Nephron (organoid): ENCODE measurements around the gene KIF2C.

Experiments used
- H3K27ac Mint-ChIP-seq, 3 experiments: 2 replicates each; pipeline ENCODE4 v1.8.0; 2020; ENCODE audit warnings: mixed read lengths in 3 of 3, mild to moderate bottlenecking in 2 of 3, moderate library complexity in 1 of 3
- H3K27me3 Mint-ChIP-seq: 2 replicates; pipeline ENCODE4 v1.8.0; 2021; ENCODE audit warnings: low read depth, mild to moderate bottlenecking, moderate library complexity, mixed read lengths
- H3K36me3 Mint-ChIP-seq: 2 replicates; pipeline ENCODE4 v1.8.0; 2020; ENCODE audit warnings: low read depth, mixed read lengths
- H3K4me1 Mint-ChIP-seq: 2 replicates; pipeline ENCODE4 v1.8.0; 2020; ENCODE audit warnings: mixed read lengths
- H3K4me3 Mint-ChIP-seq, 3 experiments: 2 replicates each; pipeline ENCODE4 v1.8.0; 2020; ENCODE audit warnings: mild to moderate bottlenecking in 3 of 3, mixed read lengths in 3 of 3, moderate library complexity in 2 of 3
- H3K9me3 Mint-ChIP-seq: 2 replicates; pipeline ENCODE4 v1.8.0; 2020; ENCODE audit warnings: mixed read lengths
- TF ChIP-seq, protein P1 (sequence below), 3 experiments: fragments of 200-600 bp; sonication (generic); IDR thresholded peaks; one replicate each; pipeline ENCODE4 v1.5.0; 2021; ENCODE audit warnings: antibody characterized with exemption in 3 of 3; ENCODE audit not compliant: unreplicated experiment in 3 of 3

The KIF2C gene

GRCh38 chr1:44806025-44806703 lies 66.5 kb downstream of the KIF2C start:
- H3K27me3 Mint-ChIP-seq, result no peaks in the 10 kb centered on the region
- H3K4me3 Mint-ChIP-seq, result no peak overlapping the region
- TF ChIP-seq, protein P1, sequence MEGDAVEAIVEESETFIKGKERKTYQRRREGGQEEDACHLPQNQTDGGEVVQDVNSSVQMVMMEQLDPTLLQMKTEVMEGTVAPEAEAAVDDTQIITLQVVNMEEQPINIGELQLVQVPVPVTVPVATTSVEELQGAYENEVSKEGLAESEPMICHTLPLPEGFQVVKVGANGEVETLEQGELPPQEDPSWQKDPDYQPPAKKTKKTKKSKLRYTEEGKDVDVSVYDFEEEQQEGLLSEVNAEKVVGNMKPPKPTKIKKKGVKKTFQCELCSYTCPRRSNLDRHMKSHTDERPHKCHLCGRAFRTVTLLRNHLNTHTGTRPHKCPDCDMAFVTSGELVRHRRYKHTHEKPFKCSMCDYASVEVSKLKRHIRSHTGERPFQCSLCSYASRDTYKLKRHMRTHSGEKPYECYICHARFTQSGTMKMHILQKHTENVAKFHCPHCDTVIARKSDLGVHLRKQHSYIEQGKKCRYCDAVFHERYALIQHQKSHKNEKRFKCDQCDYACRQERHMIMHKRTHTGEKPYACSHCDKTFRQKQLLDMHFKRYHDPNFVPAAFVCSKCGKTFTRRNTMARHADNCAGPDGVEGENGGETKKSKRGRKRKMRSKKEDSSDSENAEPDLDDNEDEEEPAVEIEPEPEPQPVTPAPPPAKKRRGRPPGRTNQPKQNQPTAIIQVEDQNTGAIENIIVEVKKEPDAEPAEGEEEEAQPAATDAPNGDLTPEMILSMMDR (IDR thresholded peaks at IDR 0.05; ENCODE audit: unreplicated experiment in 3 of 3), result no peak
- peaks cover 23% of the 10 kb centered on the region for H3K36me3 Mint-ChIP-seq
- H3K4me1 Mint-ChIP-seq, result peaks cover 56% of the 10 kb centered on the region
- peak overlapping the region in 2 of 3 experiments; percentile 99 for H3K27ac Mint-ChIP-seq
- no peaks in the 10 kb centered on the region for H3K9me3 Mint-ChIP-seq

DNA sequence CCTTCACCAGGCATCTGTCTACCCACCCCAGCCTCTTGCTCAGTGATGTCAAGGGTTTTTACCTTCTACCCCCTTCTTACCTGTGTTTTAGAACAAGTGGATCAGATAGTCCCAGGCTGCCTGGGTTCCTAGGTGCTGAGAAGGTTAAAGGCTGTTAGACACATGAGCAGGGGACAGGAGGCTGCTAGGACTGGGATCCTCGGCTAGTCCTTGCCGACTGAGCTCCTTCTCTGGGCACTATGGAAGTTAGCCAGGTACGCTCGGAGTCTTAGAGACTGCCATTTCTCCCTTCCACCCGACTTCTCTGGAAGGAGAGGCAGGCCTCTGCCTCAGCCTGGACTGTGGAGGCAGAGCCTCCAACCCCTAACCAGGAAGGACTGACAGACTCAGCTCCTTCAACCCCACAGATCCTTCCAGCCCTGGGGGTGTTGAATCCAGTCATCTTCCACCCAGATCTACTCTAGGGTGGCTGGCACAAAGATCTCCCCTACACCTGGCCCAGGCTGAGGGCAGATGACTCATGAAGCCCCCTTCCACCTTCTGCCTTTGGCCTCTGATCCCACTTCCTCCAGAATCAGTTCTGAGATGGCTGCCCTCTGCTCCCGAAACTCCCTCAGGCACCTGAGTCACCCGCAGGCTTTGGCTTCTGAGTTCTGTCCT lies 67.2 kb downstream of the KIF2C start, which contains the start of gene DYNLT4:
TSS of gene DYNLT4 (minus strand) at position 648 of the 660 bp plus-strand sequence. CDS start 683 bp downstream, outside the sequence.
- Mint-ChIP-seq H3K27me3 (no peaks in the 10 kb centered on the region), H3K9me3 (no peaks in the 10 kb centered on the region), H3K4me3 (peak within 1 kb of the TSS; percentile 60 to 86 (median 81)), H3K36me3 (peaks cover 23% of the 10 kb centered on the region), H3K27ac (peak within 1 kb of the TSS; percentile 99), H3K4me1 (peaks cover 60% of the 10 kb centered on the region)
- TF ChIP-seq, protein P1 (IDR thresholded peaks at IDR 0.05; ENCODE audit: unreplicated experiment in 3 of 3), result no peak

DNA sequence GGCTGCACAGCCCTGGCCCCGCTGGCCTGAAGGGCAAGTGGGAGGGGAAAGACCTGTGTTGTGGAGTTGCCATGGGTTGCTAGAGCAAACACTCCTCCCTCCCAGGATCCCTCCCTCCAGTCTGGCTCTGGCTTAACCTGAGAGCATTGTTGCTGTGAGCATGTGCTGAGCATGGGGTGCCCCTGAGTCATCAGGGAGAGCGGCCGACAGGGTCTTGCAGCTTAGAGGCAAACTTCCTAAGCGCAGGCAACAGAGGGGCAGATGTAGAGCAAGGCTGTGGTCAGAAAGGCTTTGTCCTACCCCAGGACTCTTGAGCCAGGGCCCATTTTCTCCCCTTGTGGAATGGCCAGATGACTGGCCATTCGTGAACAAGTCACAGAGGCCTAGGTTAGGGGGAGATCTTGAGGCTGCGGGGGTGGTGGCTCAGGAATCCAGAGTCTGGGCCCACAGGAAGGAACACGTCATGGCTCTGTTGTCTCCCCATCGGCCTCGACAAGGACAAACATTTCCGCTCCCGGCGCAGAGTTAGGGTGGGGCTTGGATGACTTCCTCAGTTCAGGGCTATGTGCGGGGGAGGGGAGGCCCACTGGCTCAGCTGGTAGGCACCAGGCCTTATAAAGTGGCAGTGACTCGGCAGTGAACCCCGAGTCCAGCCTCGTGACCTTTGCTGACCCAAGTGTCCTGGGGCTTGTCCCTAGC lies 67.9 kb downstream of the KIF2C start:
- Mint-ChIP-seq H3K27ac (peak overlapping the region; percentile 99), H3K4me3 (peak overlapping the region; percentile 60 to 86 (median 81)), H3K4me1 (peaks cover 60% of the 10 kb centered on the region), H3K27me3 (no peaks in the 10 kb centered on the region), H3K36me3 (peaks cover 22% of the 10 kb centered on the region), H3K9me3 (no peaks in the 10 kb centered on the region)
- TF ChIP-seq, protein P1 (IDR thresholded peaks at IDR 0.05; ENCODE audit: unreplicated experiment in 3 of 3), result no peak

DNA sequence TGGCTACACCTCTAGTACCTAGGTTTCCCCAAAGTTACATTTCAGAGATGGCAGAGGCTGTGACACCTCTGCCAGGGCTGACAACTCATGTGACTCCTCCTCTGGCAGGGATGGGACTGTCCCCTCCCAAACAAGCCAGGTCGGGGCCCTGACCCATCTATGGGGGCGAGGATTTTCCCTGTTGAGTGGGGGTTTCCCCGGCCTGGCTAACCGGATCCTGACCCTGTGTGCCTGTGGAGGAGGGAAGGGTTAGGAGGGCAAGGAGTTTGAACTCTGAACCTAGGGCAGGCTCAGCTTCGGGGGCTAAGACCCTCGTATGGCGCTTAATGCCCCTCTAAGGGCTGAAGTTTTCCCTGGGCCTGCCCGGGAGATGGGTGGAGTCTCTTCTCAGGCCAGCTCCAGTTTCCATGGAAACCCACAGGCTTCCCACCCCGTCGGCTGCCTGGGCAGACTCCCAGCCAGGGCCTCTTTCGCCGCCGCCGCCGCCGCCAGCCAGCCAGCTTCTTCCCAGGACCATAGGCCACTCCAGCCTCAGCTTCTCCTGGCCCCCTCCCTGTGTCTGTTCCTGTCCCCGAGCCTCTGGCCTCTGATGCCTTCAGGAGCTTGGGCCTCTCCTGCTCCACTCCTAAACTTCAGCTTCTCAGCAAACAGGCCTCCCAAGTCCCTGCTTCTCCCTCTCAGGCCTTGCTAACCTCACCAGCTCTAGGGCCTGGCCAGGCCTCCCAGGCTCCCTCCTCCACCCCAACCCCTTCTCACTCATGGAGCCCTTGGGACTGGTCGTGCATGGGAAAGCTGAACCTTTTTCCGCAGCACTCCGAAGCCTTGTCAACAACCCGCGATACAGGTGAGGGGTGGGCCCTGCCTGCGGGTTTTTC lies 68.7 kb downstream of the KIF2C start, which contains the start of gene BTBD19:
TSS of gene BTBD19 (plus strand) at position 461 of the 875 bp plus-strand sequence. CDS start at position 759, 298 bp downstream.
- peak within 1 kb of the TSS; percentile 99 for H3K27ac Mint-ChIP-seq
- peaks cover 54% of the 10 kb centered on the region for H3K4me1 Mint-ChIP-seq
- H3K36me3 Mint-ChIP-seq, result peaks cover 16% of the 10 kb centered on the region
- TF ChIP-seq, protein P1 (IDR thresholded peaks at IDR 0.05; ENCODE audit: unreplicated experiment in 3 of 3), result no peak
- H3K9me3 Mint-ChIP-seq, result no peaks in the 10 kb centered on the region
- H3K27me3 Mint-ChIP-seq, result no peaks in the 10 kb centered on the region
- peak within 1 kb of the TSS; percentile 81 to 86 (median 81) for H3K4me3 Mint-ChIP-seq
